ENCODE results near the gene PSME1. TPM values are rescaled to one million over a fixed set of nuclear protein-coding genes. Genes with fewer than 3 reads are reported as not detected.
A peak's percentile ranks its signal among the peaks of the same experiment; 100 is the strongest.

PSME1 gene
- total RNA-seq, 2 donors from 2014 or later = 78.4 to 93.7 TPM

DNA sequence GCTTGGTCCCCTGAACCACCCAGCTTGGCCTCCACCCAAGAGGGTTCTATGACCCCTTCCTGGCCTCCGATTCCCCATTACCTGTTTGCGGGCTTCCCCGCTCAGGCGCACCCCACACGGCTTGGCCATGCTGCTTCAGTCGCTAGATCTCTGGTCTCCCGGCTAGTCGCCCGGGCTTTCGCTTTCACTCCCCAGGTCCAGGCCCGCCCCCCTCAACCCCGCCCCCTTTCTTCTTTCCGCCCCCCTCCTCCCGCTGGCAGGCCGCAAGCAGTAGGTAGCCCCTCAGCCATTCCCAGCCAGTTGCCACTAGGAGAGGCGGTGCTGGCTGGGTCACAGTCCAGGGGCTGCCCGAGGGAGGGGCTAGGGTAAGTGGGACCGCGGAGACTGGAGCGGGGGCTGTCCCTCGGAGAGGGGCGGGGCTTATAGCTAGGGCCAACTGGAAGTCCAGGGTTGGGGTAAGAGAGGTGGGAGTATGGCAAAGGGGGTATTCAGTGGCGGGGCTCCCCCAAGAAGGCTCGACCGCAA, 10.5 kb downstream of the PSME1 start, which contains the start of gene PSME2:
PSME2 (minus strand) TSS at position 158 of the 525 bp plus-strand sequence; CDS start at position 129, 29 bp downstream.
- Histone ChIP-seq H3K36me3 (replicated peaks in 1 of 2; ENCODE audit: insufficient read depth in 1 of 2, low read depth in 2 of 2) (peaks cover 0 to 13% of the 10 kb centered on the region in 2 donors), H3K4me1 (peaks cover 45% of the 10 kb centered on the region), H3K27me3 (no peaks in the 10 kb centered on the region), H3K27ac (peak within 1 kb of the TSS; percentile 78 to 93 (median 84)), H3K4me3 (peak within 1 kb of the TSS; percentile 87 to 96), H3K9me3 (no peaks in the 10 kb centered on the region)
- ATAC-seq = peak; percentile 76
- intact Hi-C loops (cut with DNase I) = no loop called here
- DNase-seq = peak; percentile 94 to 98 (median 97)
- 0% methylated on average over 20 to 25 of the region's 25 CpGs for WGBS, 2 donors
- TF ChIP-seq POLR2A (IDR thresholded peaks at IDR 0.05) (peak in 2 of 3 donors; percentile 10 to 30), CTCF (IDR thresholded peaks at IDR 0.05) (peak in 3 of 7 experiments; percentile 4 to 26 (median 16))

- peak within 1 kb of the TSS; percentile 78 to 93 (median 84) for H3K27ac ChIP-seq
- H3K27me3 ChIP-seq = no peaks in the 10 kb centered on the region
- DNase-seq (peak; percentile 98 to 99 (median 98)), ATAC-seq (peak; percentile 93)
- 0 to 2% methylated on average over 33 to 44 of the region's 57 CpGs for WGBS, 2 donors
- TF ChIP-seq POLR2A (IDR thresholded peaks at IDR 0.05) = peak in 2 of 3 donors; percentile 67 to 76
- TF ChIP-seq CTCF (IDR thresholded peaks at IDR 0.05) = peak in 1 of 7 experiments; percentile 3
- H3K4me1 ChIP-seq = peaks cover 41% of the 10 kb centered on the region
- intact Hi-C loops (cut with DNase I) = no loop called here
- H3K36me3 ChIP-seq (replicated peaks in 1 of 2; ENCODE audit: insufficient read depth in 1 of 2, low read depth in 2 of 2) = peaks cover 0 to 16% of the 10 kb centered on the region in 2 donors
- peak within 1 kb of the TSS; percentile 87 to 96 for H3K4me3 ChIP-seq
- no peaks in the 10 kb centered on the region for H3K9me3 ChIP-seq
These were observed 11.2 kb downstream of the PSME1 start, which contains the start of gene RNF31 for GRCh38 chr14:24146978-24147760. RNF31 (plus strand) TSS chr14:24147498; CDS start chr14:24147699, 201 bp downstream.

DNA sequence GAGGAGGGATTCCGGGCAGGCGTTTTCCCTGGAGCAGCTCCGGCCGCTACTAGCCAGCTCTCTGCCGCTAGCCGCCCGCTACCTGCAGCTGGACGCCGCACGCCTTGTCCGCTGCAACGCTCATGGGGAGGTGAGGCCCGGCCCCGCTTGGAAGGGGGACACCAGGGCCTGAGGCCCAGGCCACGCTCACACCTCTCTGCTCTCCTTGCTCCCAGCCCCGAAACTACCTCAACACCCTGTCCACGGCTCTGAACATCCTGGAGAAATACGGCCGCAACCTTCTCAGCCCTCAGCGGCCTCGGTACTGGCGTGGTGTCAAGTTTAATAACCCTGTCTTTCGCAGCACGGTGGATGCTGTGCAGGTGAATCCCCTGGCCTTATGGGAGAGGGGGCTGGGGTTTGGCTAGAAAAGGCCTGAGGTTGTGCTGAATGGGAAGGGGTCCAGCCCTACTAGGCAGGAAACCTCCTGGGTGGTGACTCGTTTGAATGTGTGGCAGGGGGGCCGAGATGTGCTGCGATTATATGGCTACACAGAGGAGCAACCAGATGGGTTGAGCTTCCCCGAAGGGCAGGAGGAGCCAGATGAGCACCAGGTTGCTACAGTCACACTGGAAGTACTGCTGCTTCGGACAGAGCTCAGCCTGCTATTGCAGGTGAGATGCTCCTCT, 11.9 kb downstream of the PSME1 start:
- DNase-seq (no peak), ATAC-seq (no peak)
- 4 to 9% methylated on average over 13 to 27 of the region's 29 CpGs for WGBS, 2 donors
- Histone ChIP-seq H3K27ac (peak overlapping the region; percentile 76 to 87 (median 80)), H3K4me3 (peak overlapping the region; percentile 87 to 96), H3K4me1 (peaks cover 36% of the 10 kb centered on the region), H3K36me3 (replicated peaks in 1 of 2; ENCODE audit: insufficient read depth in 1 of 2, low read depth in 2 of 2) (peaks cover 0 to 16% of the 10 kb centered on the region in 2 donors), H3K27me3 (no peaks in the 10 kb centered on the region), H3K9me3 (no peaks in the 10 kb centered on the region)
- intact Hi-C loops (cut with DNase I) = no loop called here
- TF ChIP-seq CTCF (IDR thresholded peaks at IDR 0.05) (no peak), POLR2A (IDR thresholded peaks at IDR 0.05) (no peak)

DNA sequence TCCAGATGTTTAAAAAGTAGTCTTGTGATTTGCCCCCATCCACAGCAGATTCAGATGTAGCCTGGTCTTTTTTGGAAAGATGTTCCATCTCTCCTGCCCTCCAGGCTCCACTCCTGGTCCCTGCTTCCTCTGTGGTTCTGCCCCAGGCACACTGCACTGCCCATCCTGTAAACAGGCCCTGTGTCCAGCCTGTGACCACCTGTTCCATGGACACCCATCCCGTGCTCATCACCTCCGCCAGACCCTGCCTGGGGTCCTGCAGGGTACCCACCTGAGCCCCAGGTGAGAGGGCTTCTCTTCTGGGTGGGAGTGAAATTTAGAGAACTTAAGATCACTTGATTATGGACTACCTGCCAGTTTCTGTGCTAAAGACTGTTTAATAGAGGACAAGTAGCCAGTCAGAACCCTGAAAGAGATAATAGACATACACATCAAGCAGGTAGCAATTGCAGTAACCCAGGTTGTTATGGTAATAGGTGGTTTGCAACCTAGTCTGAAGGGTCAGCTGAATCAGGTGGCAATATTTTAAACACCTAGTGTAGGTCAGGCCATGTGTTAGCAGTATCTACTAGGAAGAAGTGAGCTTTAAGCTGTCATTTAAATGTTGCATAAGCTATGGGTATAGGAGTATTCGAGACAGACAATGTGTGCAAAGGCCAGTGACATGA, 13.4 kb downstream of the PSME1 start:
- Histone ChIP-seq H3K4me3 (no peak overlapping the region), H3K36me3 (replicated peaks in 1 of 2; ENCODE audit: insufficient read depth in 1 of 2, low read depth in 2 of 2) (peaks cover 0 to 16% of the 10 kb centered on the region in 2 donors), H3K27ac (no peak overlapping the region), H3K27me3 (no peaks in the 10 kb centered on the region), H3K4me1 (peaks cover 36% of the 10 kb centered on the region), H3K9me3 (no peaks in the 10 kb centered on the region)
- 93 to 94% methylated on average over 3 of the region's 3 CpGs for WGBS, 2 donors
- no peak for ATAC-seq
- intact Hi-C loops (cut with DNase I) = no loop called here
- TF ChIP-seq CTCF (IDR thresholded peaks at IDR 0.05) (no peak), POLR2A (IDR thresholded peaks at IDR 0.05) (no peak)
- DNase-seq = no peak
